ENCODE data around the gene TOX2.

The TOX2 gene

DNA sequence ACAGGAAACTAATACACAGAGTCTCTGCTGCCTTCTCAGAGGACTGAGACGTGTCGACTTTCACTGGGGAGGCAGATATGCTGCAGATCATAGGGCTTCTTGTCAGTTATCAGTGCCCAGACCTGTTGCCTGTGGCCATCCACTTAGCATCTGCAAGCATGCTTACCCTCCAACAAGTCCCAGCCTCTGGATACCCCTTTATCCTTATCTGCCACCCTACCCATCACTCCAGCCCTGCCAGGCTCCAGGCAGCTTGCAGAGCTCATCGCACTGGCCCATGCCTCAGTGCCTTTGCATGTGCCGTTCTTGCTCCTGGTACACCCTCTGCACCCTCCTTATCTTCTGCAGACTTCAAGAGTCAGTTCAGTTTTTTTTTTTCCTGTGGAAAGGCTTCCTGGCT, 119.2 kb downstream of the TOX2 start:
- no peak overlapping the region for H3K4me3 Mint-ChIP-seq
- no peak for DNase-seq
- no peaks in the 10 kb centered on the region for H3K36me3 Mint-ChIP-seq (ENCODE audit: low read depth)
- H3K27ac Mint-ChIP-seq, result no peak overlapping the region
- peaks cover 12% of the 10 kb centered on the region for H3K4me1 Mint-ChIP-seq
- peaks cover 34% of the 10 kb centered on the region for H3K27me3 Mint-ChIP-seq (ENCODE audit: low read depth, poor library complexity)
- H3K9me3 Mint-ChIP-seq, result no peaks in the 10 kb centered on the region
- TF ChIP-seq, protein P1, sequence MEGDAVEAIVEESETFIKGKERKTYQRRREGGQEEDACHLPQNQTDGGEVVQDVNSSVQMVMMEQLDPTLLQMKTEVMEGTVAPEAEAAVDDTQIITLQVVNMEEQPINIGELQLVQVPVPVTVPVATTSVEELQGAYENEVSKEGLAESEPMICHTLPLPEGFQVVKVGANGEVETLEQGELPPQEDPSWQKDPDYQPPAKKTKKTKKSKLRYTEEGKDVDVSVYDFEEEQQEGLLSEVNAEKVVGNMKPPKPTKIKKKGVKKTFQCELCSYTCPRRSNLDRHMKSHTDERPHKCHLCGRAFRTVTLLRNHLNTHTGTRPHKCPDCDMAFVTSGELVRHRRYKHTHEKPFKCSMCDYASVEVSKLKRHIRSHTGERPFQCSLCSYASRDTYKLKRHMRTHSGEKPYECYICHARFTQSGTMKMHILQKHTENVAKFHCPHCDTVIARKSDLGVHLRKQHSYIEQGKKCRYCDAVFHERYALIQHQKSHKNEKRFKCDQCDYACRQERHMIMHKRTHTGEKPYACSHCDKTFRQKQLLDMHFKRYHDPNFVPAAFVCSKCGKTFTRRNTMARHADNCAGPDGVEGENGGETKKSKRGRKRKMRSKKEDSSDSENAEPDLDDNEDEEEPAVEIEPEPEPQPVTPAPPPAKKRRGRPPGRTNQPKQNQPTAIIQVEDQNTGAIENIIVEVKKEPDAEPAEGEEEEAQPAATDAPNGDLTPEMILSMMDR (IDR thresholded peaks at IDR 0.05), result no peak

DNA sequence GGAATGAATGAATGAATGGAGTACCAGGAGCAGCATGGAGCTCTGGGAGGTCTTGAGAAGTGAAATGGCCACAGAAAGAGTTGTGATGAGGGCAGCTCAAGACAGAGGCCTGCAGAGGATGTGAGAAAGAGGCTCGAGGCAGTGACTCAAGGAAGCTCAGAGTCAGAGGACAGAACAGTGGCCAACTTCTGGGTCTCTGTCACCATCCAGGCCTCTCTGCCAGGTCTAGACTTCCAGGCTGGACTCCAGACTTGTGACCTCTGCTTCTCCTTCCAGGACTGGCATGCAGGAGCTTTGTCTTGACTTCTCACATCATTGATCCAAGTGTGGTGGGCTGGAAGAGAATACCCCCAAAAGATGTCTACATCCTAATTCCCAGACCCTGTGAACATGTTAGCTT, 119.8 kb downstream of the TOX2 start:
- H3K27ac Mint-ChIP-seq, result no peak overlapping the region
- TF ChIP-seq, protein P1 (IDR thresholded peaks at IDR 0.05), result no peak
- H3K4me1 Mint-ChIP-seq, result peaks cover 18% of the 10 kb centered on the region
- H3K9me3 Mint-ChIP-seq, result no peaks in the 10 kb centered on the region
- no peak overlapping the region for H3K4me3 Mint-ChIP-seq
- H3K27me3 Mint-ChIP-seq (ENCODE audit: low read depth, poor library complexity), result peaks cover 33% of the 10 kb centered on the region
- H3K36me3 Mint-ChIP-seq (ENCODE audit: low read depth), result no peaks in the 10 kb centered on the region
- no peak for DNase-seq

DNA sequence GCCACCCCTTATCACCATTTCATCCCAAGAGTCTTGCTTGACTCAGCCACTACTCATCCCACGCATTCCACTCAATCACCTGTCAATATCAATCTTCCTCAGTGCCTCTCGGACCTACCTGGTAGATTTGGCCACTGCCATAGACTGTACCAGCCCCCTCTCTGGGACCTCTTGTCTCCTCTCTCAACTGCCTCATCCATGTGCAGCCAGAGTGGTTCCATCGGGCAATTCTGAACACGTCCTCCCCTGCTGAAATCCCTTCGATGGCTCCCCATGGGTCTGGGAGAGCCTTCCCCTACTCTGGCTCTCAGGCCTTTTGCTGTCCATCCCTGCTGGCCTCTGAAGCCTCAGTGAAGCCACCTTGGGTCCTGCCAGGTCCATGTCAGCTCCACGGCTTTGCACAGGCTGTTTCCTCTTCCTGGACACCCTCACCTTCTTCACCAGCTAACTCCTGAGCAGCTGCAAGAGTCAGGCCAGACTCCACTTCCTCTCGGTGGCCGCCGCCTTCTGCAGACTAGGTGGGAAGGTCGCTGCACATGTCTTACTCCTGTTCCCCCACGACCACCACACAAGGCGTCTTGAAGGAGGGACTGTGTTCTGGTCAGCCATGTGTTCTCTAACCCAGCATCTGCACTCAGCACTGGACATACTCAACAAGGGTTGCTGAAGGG, 120.4 kb downstream of the TOX2 start:
- H3K36me3 Mint-ChIP-seq (ENCODE audit: low read depth), result no peaks in the 10 kb centered on the region
- H3K9me3 Mint-ChIP-seq, result no peaks in the 10 kb centered on the region
- DNase-seq, result no peak
- H3K4me1 Mint-ChIP-seq, result peaks cover 18% of the 10 kb centered on the region
- H3K27me3 Mint-ChIP-seq (ENCODE audit: low read depth, poor library complexity), result peaks cover 36% of the 10 kb centered on the region
- no peak overlapping the region for H3K4me3 Mint-ChIP-seq
- no peak overlapping the region for H3K27ac Mint-ChIP-seq
- TF ChIP-seq, protein P1 (IDR thresholded peaks at IDR 0.05), result no peak

DNA sequence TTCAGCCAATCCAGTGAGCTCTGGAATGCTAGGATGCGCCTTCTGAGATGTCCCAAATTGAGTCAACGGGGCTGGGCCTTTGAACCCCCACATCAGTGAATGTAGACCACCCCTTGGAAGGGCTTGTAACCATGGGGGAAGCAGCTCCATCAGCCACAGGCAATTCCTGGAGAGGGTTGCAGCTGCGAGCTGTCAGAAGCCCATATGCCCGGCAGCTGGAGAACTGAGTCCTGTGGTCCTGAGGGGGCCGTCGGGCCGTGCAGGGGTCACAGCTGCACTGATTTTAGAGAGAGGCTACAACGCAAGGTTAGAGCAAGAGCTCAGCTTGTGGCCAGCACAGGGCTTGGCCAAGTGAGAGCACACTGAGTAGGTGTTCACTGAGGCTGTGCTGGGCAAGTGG, 121.3 kb downstream of the TOX2 start:
- H3K27ac Mint-ChIP-seq, result no peak overlapping the region
- H3K36me3 Mint-ChIP-seq (ENCODE audit: low read depth), result no peaks in the 10 kb centered on the region
- no peaks in the 10 kb centered on the region for H3K9me3 Mint-ChIP-seq
- peaks cover 37% of the 10 kb centered on the region for H3K27me3 Mint-ChIP-seq (ENCODE audit: low read depth, poor library complexity)
- H3K4me1 Mint-ChIP-seq, result peaks cover 18% of the 10 kb centered on the region
- no peak for DNase-seq
- H3K4me3 Mint-ChIP-seq, result no peak overlapping the region
- TF ChIP-seq, protein P1 (IDR thresholded peaks at IDR 0.05), result no peak

DNA sequence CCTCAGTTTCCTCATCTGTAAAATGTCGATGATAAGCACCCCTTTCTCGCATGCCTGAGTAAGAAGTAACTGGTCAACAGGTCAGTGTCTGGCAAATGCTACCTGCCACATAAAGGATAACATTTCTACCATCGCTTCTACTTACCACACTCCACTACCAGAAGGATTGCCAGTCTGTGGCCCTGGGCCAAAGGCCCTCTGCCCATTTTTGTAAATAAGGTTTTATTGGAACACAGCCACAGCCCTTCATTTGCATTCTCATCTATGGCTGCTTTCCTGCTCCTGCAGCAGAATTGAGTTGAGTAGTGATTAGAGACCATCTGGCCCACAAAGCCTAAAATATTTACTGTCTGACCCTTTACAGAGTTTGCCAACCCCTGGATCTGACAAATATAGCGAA, 121.8 kb downstream of the TOX2 start:
- peaks cover 18% of the 10 kb centered on the region for H3K4me1 Mint-ChIP-seq
- H3K27me3 Mint-ChIP-seq (ENCODE audit: low read depth, poor library complexity), result peaks cover 38% of the 10 kb centered on the region
- TF ChIP-seq, protein P1 (IDR thresholded peaks at IDR 0.05), result no peak
- H3K4me3 Mint-ChIP-seq, result no peak overlapping the region
- H3K27ac Mint-ChIP-seq, result no peak overlapping the region
- no peaks in the 10 kb centered on the region for H3K36me3 Mint-ChIP-seq (ENCODE audit: low read depth)
- DNase-seq, result no peak
- no peaks in the 10 kb centered on the region for H3K9me3 Mint-ChIP-seq

DNA sequence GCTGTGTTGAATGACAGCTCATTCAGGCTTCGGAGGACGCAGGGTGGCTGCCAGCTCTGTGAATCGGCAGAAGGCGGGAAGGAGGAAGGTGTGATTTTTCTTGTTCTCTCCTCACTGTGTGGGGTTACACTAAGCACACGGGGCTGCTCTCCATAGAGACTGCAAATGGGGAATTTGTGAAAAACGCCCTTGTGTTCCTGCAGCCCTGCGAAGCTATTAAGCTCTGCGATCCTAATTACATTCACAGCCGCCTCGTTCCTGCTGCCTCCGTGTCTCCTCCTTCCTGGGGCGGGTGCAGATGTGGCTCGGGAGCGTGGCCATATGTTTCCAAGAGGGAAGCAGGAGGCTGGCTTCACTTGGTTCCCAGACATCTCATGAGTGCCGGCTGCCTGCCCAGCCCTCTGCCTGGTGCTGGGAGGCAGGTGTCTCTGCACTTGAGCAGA, 124.0 kb downstream of the TOX2 start:
- no peaks in the 10 kb centered on the region for H3K9me3 Mint-ChIP-seq
- H3K36me3 Mint-ChIP-seq (ENCODE audit: low read depth), result no peaks in the 10 kb centered on the region
- H3K27ac Mint-ChIP-seq, result no peak overlapping the region
- H3K4me1 Mint-ChIP-seq, result peaks cover 10% of the 10 kb centered on the region
- no peak for DNase-seq
- no peak overlapping the region for H3K4me3 Mint-ChIP-seq
- TF ChIP-seq, protein P1 (IDR thresholded peaks at IDR 0.05), result no peak
- H3K27me3 Mint-ChIP-seq (ENCODE audit: low read depth, poor library complexity), result peaks cover 34% of the 10 kb centered on the region
